ENCODE data around the gene LENG8.

- TF ChIP-seq CTCF (IDR thresholded peaks at IDR 0.05 in 4 of 5, conservative IDR thresholded peaks at IDR 0.05 in 1 of 5): no peak
- TF ChIP-seq POLR2A (IDR thresholded peaks at IDR 0.05): no peak
These were observed 57.1 kb downstream of the LENG8 start for GRCh38 chr19:54506079-54506478.

All from gastrocnemius medialis (tissue), 4 donors.